Stomach (tissue), 4 donors: ENCODE measurements around the gene RARRES2.

ENCODE experiments used
- POLR2AphosphoS5 ChIP-seq, 3 donors: sonication (generic); formaldehyde crosslinking; IDR thresholded peaks; one replicate each; pipeline ENCODE4 v1.6.1; 2016; ENCODE audit warnings: antibody characterized with exemption in 3 of 3
- TF ChIP-seq, protein P1 (sequence below), 7 experiments: fragments of 450-650 bp in 4 of 7; fragments of 200-600 bp in 3 of 7; sonication (generic) in 3 of 7; IDR thresholded peaks; one replicate each; pipeline ENCODE4 v1.5.1; 2016 to 2019; ENCODE audit warnings: antibody characterized with exemption in 7 of 7, control low read depth in 2 of 7, mild to moderate bottlenecking in 1 of 7

DNA sequence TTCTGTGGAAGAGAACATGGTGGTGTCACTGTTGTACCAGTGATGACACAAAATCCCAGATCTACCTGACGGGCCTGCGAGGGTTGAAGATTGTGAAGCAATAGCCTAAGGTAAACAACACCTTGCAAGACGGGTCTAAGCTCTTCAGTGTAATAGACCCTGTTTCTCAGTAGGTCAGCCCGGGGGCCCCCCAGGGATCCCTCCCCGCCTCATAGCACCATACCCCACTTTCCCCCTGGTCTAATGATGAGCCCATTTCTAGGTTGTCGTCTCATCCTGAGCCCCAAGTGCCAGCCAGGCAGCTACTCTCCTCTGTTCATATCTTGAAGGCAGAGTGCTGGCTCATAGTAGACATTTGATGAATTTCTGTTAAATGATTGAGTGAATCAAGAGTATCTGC, 15.5 kb downstream of the RARRES2 start:
- no peak for TF ChIP-seq POLR2AphosphoS5 (IDR thresholded peaks at IDR 0.05)
- TF ChIP-seq, protein P1, sequence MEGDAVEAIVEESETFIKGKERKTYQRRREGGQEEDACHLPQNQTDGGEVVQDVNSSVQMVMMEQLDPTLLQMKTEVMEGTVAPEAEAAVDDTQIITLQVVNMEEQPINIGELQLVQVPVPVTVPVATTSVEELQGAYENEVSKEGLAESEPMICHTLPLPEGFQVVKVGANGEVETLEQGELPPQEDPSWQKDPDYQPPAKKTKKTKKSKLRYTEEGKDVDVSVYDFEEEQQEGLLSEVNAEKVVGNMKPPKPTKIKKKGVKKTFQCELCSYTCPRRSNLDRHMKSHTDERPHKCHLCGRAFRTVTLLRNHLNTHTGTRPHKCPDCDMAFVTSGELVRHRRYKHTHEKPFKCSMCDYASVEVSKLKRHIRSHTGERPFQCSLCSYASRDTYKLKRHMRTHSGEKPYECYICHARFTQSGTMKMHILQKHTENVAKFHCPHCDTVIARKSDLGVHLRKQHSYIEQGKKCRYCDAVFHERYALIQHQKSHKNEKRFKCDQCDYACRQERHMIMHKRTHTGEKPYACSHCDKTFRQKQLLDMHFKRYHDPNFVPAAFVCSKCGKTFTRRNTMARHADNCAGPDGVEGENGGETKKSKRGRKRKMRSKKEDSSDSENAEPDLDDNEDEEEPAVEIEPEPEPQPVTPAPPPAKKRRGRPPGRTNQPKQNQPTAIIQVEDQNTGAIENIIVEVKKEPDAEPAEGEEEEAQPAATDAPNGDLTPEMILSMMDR (IDR thresholded peaks at IDR 0.05), result no peak
